Fibroblast of the aortic adventitia (primary cell): ENCODE results near the gene DBNDD2. TPM values are rescaled to one million over a fixed set of nuclear protein-coding genes. Genes with fewer than 3 reads are reported as not detected.

ENCODE experiments used
- DNase-seq: peaks from one replicate; pipeline ENCODE4 v3.0.0-alpha.2; 2010; ENCODE audit warnings: low read depth
- H3K4me3 ChIP-seq: 2 replicates; pipeline ENCODE4 v1.5.1; 2011; ENCODE audit warnings: low read depth, mild to moderate bottlenecking, control low read depth, low read length, moderate library complexity
- CTCF ChIP-seq: IDR thresholded peaks from 2 replicates; pipeline ENCODE4 v1.5.1; 2011; ENCODE audit warnings: mild to moderate bottlenecking, low read length, control low read depth, inconsistent platforms; ENCODE audit not compliant: insufficient read depth
- small RNA-seq: library from RNA; depleted of rRNA; stranded (forward); fragments of <200 nt; gene quantifications from one replicate; pipeline ENCODE3, GENCODE V24; 2012
- total RNA-seq: library from RNA; depleted of rRNA; stranded (reverse); fragments of >200 nt; gene quantifications from 2 replicates; pipeline ENCODE4 v1.2.3, GENCODE V29; 2012; ENCODE audit warnings: low replicate concordance

DBNDD2 gene
- total RNA-seq, 1 donor, result 4.6 TPM

- H3K4me3 ChIP-seq, result no peak overlapping the region
- peak; percentile 5 for TF ChIP-seq CTCF
- DNase-seq, result no peak
Measured at GRCh38 chr20:45456632-45457031, 48.5 kb downstream of the DBNDD2 start.

DNA sequence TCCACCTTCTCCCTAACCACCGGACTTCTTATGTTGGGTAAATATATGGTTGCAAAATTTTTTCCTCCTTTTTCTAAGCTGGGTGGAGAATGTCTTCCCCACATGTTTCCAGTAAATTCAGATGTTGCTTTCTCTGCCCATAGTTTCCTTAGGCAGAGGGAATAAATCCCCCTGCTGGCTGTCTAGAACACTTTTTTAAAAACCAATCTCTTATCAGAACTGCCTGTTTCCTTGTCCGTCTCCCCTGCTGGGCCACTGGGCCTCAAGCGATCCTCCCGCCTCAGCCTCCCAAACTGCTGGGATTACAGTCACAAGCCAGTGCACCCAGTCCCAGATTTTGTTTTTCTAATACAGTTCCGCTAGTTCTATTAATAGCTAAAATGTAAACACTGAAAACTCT, 51.5 kb downstream of the DBNDD2 start:
- H3K4me3 ChIP-seq, result no peak overlapping the region
- TF ChIP-seq CTCF, result peak; percentile 24
- DNase-seq, result peak; percentile 12

Small RNAs within 50 kb of the gene (small RNA-seq; reads per million reads assigned to genes)
- gene MIR6812, result not detected

Other genes starting within 250 kb of the DBNDD2 start
- gene PI3, start 233.4 kb upstream of the DBNDD2 start, total RNA-seq, result not detected in 2 replicates
- not detected in 2 replicates for gene SEMG1, start 201.3 kb upstream of the DBNDD2 start, total RNA-seq
- gene SEMG2, start 186.9 kb upstream of the DBNDD2 start, total RNA-seq, result not detected in 2 replicates
- gene SLPI, start 153.7 kb upstream of the DBNDD2 start, total RNA-seq, result 0.63 and 12.9 TPM in 2 replicates
- not detected in 2 replicates for gene RBPJL, start 101.4 kb upstream of the DBNDD2 start, total RNA-seq
- gene MATN4, start 100.0 kb upstream of the DBNDD2 start, total RNA-seq, result not detected in 2 replicates
- 91.1 and 150 TPM in 2 replicates for gene SDC4, start 59.9 kb upstream of the DBNDD2 start, total RNA-seq
- gene SYS1, start 45.1 kb upstream of the DBNDD2 start, total RNA-seq, result 27.9 and 29.4 TPM in 2 replicates
- gene TP53TG5, start 30.0 kb upstream of the DBNDD2 start, total RNA-seq, result 0.09 TPM in 1 of 2 replicates, not detected in the other
- 19.9 and 67.4 TPM in 2 replicates for gene PIGT, start 7.9 kb downstream of the DBNDD2 start, total RNA-seq
- gene WFDC2, start 61.5 kb downstream of the DBNDD2 start, total RNA-seq, result not detected in 2 replicates
- not detected in 2 replicates for gene SPINT3, start 107.3 kb downstream of the DBNDD2 start, total RNA-seq
- gene WFDC6, start 131.2 kb downstream of the DBNDD2 start, total RNA-seq, result not detected in 2 replicates
- not detected in 2 replicates for gene EPPIN, start 139.1 kb downstream of the DBNDD2 start, total RNA-seq
- not detected in 2 replicates for gene WFDC8, start 171.0 kb downstream of the DBNDD2 start, total RNA-seq
- not detected in 2 replicates for gene WFDC10A, start 221.4 kb downstream of the DBNDD2 start, total RNA-seq
- not detected in 2 replicates for gene WFDC9, start 223.0 kb downstream of the DBNDD2 start, total RNA-seq